Activated CD8-positive, alpha-beta memory T cell treated with anti-CD3 and anti-CD28 coated beads, Interleukin-2, amount 50 U/mL, for 4 hours (primary cell): ENCODE measurements around the gene SPTBN1.

Experiments used
- DNase-seq: peaks from one replicate; pipeline ENCODE4 v3.0.0-alpha.2; 2020

SPTBN1 gene

GRCh38 chr2:54578648-54579045, 122.5 kb downstream of the SPTBN1 start:
- no peak for DNase-seq

GRCh38 chr2:54579061-54579681, 123.0 kb downstream of the SPTBN1 start:
- DNase-seq = no peak

- DNase-seq = no peak
These were observed 123.8 kb downstream of the SPTBN1 start for GRCh38 chr2:54579682-54580620.

GRCh38 chr2:54581326-54582039, 125.4 kb downstream of the SPTBN1 start:
- no peak for DNase-seq

DNA sequence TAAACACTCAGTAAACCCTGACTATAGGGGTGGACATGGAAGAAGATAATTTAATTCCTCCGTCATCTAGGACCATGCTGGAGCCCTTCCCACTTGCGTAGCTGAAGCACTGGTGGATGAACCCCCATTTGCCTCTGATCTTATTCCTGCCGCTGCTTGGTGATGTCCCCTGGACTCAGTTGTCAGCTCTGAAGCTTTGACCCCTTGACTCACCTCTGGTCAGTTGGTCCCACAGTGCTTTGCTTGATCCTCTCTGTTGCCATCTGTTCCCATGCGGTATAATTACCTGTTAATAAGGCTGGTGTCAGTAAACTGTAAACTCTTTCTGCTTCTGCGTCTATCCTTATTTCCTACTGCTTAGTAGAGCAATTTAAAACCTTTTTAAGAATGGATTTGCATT, 126.9 kb downstream of the SPTBN1 start:
- no peak for DNase-seq

- DNase-seq = no peak
These were observed 128.5 kb downstream of the SPTBN1 start for GRCh38 chr2:54584598-54584997.

- DNase-seq = no peak
These were observed 129.1 kb downstream of the SPTBN1 start for GRCh38 chr2:54585136-54585733.

GRCh38 chr2:54586062-54586461, 129.9 kb downstream of the SPTBN1 start:
- DNase-seq = no peak

DNA sequence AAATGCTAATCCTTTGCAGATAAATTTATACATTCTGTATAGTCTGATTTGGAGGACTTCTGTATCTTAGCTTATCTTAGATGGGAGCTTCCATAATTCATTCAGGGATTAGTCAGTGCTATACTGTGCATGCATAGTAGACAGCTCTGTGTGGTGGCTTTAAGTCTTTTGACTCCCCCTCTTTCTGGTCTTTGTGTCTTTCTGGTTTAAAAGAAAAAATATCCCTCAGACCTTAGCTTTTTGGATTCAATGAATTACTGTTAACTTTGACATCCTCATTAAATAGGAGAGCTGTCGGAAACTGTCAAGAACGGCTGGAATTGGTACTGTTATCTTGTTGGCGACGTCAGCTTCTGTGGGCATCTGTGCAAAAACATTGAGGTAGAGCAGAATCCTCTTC, 130.4 kb downstream of the SPTBN1 start:
- DNase-seq = no peak

DNA sequence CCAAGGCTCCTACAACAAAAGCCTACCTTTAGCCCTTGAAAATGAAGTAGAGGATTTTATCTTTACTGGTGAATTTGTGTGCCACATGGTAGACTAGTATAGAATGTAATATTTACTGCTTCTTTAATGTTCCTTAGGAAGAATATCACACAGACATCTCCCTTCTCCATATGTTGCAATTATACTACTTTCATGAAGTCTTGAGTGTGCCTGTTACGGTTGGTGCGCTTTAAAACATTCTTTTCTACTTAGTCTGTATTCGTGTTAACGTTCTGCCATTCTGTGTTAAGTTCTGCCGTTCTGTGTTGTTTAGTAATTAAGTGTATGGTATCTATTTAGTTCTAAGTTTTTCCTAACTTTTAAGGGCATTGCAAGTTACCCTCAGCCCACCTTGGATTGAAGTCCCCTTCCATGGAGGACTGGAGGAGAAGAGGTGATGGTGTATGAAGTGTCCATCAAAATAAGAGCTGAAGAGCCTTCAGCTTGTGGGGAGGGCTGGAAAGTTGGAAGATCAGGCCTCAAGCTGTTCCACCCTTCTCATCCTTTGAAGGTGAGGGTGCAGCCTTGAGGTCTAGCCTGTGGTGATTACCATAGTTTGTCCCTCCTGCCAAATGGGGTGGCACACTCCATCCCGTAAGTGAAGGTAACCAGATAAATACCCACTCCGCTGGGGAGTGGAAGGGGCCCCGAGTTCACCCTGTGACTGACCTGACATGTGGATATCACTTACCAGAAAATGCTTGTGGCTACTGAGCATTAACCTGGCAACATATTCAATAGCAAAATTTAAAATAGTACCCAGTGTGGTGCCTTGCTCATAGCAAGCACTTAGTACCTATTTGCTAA, 131.3 kb downstream of the SPTBN1 start:
- DNase-seq = no peak

GRCh38 chr2:54588244-54588899, 132.2 kb downstream of the SPTBN1 start:
- no peak for DNase-seq

- no peak for DNase-seq
These were observed 132.9 kb downstream of the SPTBN1 start for GRCh38 chr2:54589038-54589339.

GRCh38 chr2:54589340-54590215, 133.5 kb downstream of the SPTBN1 start:
- no peak for DNase-seq

- no peak for DNase-seq
These were observed 134.3 kb downstream of the SPTBN1 start for GRCh38 chr2:54590216-54591120.

DNA sequence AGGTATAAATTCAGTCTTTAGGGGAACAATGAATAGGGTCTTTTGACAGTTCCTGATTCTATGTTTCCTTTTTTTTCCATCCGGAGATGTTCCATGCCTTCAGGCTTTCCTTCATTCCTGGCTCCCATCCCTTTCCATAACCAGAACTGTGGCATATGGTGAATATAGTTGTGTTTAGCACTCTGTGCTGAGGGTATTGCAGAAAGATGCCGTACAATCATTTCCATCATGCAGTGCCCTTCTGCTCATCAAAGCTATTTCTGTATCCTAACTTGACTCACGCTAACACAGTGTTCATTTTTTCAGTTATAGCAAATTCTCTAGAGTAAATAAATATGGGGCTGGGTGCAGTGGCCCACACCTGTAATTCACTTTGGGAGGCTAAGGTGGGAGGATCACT, 135.4 kb downstream of the SPTBN1 start:
- DNase-seq = no peak

GRCh38 chr2:54593249-54593648, 137.1 kb downstream of the SPTBN1 start:
- DNase-seq = no peak

DNA sequence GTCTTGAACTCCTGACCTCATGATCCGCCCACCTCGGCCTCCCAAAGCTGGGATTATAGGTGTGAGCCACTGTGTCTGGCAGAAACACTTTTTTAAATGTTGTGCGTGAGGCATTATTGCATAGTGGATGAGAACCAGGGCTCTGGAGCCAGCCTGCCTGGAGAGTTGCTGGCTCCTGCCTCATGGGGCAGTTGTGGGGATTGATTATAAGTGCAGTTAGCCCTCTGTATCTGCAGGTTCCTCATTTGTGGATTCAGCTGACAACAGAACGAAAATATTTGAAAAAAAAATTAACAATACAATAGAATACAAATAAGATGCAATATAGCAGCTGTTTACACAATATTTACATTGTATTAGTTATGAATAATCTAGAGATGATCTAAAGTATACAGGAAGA, 137.9 kb downstream of the SPTBN1 start:
- no peak for DNase-seq

- DNase-seq = no peak
These were observed 139.2 kb downstream of the SPTBN1 start for GRCh38 chr2:54595161-54595803.
